Liver (tissue), 3 donors: ENCODE data around the gene ALCAM.

Experiments
- ATF3 ChIP-seq: IDR thresholded peaks from 2 replicates; pipeline ENCODE4 v1.6.1; 2016; ENCODE audit warnings: antibody characterized with exemption
- CTCF ChIP-seq: fragments of 150-350 bp; IDR thresholded peaks from 2 replicates; pipeline ENCODE4 v1.5.1; 2017; ENCODE audit warnings: improper control_type of control experiment, low read depth, low read length; ENCODE audit not compliant: missing input control
- GABPA ChIP-seq, 2 donors: IDR thresholded peaks in 1 of 2; conservative IDR thresholded peaks in 1 of 2; 2 replicates each; pipeline ENCODE4 v1.6.1; 2016; ENCODE audit warnings: antibody characterized with exemption in 2 of 2, mild to moderate bottlenecking in 1 of 2, moderate library complexity in 1 of 2
- MAX ChIP-seq: IDR thresholded peaks from 2 replicates; pipeline ENCODE4 v1.6.1; 2016; ENCODE audit warnings: antibody characterized with exemption
- RAD21 ChIP-seq, 2 donors: IDR thresholded peaks; 2 replicates each; pipeline ENCODE4 v1.6.1; 2016; ENCODE audit warnings: antibody characterized with exemption in 2 of 2, mild to moderate bottlenecking in 2 of 2
- REST ChIP-seq: IDR thresholded peaks from 2 replicates; pipeline ENCODE4 v1.6.1; 2016; ENCODE audit warnings: antibody characterized with exemption, mild to moderate bottlenecking
- TAF1 ChIP-seq: conservative IDR thresholded peaks from 2 replicates; pipeline ENCODE4 v1.6.1; 2016; ENCODE audit warnings: antibody characterized with exemption, mild to moderate bottlenecking
- YY1 ChIP-seq: IDR thresholded peaks from 2 replicates; pipeline ENCODE4 v1.6.1; 2016; ENCODE audit warnings: antibody characterized with exemption, mild to moderate bottlenecking
- ZBTB33 ChIP-seq: IDR thresholded peaks from 2 replicates; pipeline ENCODE4 v1.6.1; 2016; ENCODE audit warnings: antibody characterized with exemption
- donor health status: healthy.
- donor health status: healthy.

GRCh38 chr3:105401691-105402149 lies 35.0 kb downstream of the ALCAM start:
- no peak for TF ChIP-seq ZBTB33
- TF ChIP-seq CTCF: no peak
- no peak for TF ChIP-seq ATF3
- no peak for TF ChIP-seq REST
- no peak for TF ChIP-seq GABPA (IDR thresholded peaks at IDR 0.05 in 1 of 2, conservative IDR thresholded peaks at IDR 0.05 in 1 of 2)
- TF ChIP-seq MAX: no peak
- TF ChIP-seq YY1: no peak
- TF ChIP-seq RAD21 (IDR thresholded peaks at IDR 0.05): no peak
- TF ChIP-seq TAF1: no peak
